Measurements from ENCODE around the gene EN2.

The EN2 gene

DNA sequence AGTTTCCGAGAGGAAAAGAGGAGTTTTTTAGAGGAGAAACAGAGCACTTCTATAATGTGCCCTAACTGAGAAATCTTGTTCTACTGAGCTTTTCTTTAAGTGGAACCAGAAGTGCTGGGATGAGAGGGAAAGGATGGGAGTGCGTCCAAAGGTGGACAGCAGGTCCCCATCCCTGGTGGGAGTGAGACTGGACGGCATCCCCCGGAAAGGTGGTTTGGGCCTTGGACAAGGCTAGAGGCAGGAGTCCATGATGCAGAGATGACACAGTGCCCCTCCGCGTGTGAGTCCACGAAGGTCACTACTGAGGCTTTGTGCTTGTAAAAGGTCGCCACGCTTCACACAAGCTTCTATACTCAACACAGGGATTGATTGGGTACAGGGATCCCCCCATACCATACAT, 6.1 kb upstream of the EN2 start:
- no peak for DNase-seq

DNA sequence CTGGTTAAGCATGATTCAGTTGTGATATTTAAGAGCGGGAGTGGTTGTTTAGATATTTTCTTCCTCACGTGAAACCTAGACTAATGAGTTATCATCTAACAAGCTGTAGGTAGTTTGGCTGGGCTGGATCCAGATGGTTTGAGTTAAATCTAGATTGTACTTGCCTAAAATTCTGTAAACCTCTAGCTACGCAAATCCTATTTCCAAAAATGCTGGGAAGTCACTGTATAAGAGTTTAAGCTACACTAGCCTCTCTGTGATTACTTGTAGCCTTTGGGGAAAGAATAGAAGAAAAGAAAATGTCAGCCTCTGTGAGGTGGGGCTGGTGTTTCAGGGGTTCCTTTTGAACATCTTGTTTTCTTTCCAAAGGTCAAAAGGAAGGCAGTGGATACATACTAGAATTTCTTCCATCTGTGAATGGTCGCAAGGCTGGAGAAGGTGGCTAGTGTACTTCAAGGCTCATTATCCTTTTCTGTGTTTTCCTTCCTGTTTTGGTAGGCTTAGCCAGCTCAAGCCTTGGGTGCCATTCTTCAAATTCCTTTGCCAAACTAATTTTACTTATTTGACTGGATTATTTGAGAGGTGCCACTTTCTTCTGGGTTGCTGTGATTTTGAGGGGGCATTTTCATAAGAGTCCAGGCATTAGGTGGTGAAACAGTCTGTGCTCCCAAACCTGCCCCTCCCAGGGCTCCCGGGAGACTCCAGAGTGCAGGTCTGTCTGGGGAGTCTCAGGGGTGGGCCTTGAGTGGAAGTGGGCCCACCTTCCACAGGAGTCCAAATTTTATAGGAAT, 5.2 kb upstream of the EN2 start:
- no peak for DNase-seq

DNA sequence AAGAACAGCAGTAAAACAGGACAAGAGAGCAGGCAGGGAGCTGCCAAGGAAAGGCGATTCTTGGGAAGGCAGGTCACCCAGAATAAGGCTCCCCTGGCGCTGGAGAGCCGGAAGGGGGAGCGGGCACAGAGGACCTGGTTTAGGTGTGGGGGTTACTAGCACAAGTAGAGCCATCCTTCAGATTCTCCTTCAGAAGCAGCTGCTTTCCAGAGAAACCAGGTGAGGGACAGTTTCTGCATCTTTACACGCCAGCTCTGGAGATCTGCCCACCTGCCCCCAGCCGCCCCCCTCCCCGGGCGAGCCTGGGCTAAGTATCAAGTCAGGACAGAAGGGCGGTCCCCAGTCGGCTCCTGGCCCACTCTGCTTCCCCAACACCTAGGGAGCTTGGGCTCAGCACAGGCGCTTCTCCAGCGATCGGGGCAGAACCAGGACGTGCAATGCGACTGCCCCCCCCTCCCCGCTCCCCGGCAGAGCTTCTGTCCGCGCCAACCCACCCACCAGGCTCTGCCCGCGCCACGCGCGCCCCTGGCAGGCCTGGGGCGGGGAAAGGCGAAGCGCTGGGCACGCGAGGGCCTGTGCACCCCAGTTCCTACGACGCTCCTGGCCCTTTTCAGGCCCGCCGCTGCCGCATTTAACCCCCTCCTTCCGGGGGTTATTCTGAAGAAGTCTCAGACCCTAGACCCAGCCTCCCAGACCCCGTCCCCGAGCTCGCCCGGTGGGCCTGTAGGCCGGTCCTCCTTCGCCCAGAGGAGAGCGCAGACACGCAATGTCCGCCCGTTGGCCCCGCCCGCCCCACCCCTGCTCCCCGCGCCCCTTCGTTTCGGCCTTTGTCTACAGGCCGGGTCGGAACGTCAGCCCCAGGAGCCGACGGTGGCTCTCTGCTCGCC, 4.4 kb upstream of the EN2 start:
- no peak for DNase-seq

DNA sequence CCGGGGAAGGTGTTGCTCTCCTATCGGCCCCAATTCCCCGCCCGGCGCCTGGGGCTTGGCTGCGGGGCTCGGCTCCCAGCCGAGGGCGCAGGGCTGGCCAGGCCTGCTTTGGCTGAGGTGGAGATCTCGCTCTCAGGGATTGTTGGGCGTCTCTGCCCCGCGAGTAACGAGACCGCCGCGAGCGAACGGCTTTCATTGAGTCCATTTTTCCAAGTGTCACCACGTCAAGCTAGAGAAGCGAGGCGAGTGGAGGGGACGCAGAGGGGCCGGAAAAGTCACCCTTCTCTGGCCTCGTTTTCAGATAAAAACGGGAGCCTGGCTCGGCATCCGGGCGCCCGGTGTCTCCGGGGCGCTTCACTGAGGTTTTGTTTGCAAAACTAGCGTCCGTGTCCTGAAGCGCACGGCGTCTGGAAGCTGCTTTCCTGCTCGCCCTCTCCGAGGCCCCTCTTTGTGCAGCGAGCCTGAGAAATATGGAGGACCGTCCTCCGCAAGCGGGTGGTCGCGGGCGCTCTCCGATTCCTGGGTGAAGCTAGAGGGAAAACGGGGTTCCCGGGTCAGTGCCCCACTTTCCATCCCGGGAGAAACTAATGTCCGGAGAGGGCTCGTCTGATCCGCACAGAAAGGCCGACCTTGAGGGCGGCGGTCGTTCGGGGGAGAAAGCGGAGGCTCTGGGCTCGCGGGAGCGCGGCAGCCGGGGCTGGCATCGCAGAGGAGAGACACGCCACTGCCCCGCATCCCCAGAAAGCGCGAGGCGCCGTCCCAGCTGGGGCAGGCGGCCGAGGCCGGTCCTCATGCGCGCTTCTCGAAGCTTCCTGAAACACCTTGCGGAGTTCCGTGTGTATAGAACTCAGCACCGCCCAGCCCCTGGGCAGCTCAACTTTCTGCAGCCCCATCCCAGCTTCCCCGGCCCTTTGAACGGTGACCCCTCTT, 3.5 kb upstream of the EN2 start:
- no peak for DNase-seq

DNA sequence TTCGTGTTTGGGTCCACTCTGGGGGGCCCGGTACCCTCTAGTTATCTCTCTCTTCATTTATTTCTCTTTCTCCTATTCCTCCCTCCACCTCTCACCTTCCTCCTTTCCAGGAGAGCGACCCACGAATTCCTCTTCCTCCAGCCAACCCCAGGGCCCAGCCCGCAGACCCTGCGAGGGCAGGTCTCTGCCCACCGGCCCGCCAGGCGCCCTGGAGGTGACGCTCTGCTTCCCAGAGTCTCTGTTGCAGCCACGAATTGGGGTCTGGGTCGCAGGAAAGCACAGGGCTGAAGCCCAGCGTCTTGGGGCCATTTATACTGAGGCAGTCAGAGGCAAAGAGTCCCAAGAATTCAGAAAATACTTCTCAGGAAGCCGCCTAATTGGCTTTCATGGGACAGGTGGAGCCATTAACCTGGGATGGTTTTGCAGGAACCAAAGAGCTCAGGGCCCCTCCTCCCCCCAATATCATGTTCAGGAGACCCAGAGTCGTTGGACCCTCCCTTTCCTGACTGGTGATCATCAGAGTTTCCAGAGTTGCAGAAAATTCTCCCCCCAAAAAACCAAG, 2.7 kb upstream of the EN2 start:
- DNase-seq = no peak

DNA sequence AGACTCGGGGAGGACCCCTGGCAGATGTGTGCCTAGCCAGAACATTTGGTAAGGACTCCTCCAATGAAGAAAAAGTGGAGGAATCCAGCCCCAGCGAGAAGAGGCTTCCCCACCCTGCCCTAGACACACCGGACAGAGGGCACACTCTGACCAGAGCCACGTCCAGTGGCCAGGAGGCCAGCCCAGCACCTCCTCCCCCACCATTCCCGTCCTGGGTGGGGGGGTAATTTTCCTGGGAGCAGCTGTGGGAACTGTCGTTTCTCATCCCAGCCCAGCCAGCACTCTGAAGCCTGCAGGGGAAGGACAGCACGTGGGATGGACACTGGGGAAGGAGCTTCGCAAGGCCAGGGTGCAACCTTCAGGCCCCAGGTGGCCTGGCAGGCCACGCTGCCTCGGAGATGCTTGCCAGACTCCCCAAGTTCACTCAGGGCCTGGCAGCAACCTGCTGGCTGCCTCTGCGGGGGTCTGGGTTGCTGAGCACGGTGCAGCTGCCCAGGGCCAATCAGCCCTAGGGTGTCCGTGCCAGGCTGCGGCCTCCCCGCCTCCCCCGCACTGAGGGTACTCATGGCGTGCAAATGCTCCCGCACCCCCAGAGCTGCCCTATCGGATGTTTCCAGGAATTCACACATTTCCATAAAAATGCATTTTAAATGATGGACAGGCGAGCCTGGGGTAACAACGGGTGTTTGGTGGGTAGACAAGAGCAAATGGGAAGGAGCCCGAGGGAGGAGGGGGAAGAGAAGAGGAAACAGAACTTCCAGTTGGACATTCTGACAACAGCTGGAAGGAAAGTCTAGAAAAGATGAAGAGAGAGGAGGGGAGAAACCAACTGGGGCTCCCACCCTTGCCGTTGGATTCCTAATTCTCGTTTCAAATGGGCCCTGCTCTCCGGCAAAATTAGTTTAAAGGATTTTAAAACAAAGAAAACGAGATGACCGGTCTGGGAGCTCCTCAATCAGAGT, 1.9 kb upstream of the EN2 start:
- no peak for DNase-seq

DNA sequence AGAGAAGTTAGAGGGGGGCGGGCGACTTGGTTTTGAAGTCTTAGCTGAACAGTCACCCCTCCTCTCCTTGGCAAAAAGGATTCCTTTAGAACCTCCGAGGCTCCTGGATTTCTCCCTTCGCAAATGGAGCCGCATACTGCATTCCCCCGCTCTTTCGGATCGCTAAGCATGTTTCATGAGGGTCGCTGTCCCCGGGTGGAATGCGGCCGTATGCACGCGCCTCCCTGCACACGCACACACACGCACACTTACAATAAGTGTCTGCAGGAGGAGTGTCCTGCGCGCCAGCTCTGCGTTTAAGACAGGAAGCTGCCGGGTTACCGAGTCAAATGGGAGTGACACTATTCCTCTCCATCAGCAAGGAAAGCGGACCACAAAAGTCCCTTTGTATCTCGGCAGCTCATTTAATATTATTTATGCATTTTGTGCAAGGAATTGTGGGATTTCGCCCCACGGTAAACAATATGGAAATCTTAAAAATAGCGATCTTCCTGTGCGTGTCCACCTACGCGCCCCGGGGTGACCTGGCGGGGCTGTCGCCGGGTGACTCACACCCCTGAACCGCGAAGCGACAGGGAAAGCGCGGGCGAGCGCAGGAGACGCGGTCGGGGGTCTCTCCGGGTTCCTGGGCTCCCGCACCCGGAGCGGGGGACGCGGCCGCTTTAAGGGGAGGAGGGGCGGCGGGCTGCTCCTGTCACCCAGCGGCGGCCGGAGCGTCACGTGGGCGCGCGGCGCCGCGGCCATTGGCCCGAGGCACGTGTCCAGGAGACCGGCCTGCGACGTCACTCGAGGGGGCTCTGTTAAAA, 988 bp upstream of the EN2 start:
- no peak for DNase-seq

DNA sequence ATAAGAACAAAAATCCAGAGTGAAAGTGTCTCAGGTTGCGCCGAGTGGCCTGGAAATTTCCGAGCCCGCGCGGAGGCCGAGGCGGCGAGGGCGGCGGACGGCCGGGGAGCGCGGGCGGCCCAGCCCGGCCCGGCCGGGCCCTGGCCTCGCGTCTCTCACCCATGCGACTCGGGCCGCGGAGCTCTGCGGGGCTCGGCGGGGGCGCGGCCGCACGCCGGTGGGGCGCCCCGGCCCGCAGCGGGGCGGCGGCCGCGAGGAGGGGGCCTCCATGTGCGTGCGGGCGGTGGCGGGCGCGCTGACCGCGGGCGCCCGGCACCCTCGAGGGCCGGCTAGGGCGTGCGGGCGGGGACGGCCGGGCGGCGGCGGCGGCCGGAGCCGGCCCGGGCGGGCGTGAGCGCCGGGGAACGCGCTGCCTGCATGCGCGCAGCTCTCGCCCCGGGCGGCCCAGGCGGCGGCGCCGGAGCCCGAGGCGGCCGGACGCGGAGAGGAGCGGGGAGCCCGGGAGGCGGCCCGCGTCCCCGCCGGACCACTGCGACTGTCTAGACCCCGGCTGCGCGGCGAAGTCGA, 302 bp upstream of the EN2 start:
- no peak for DNase-seq

DNA sequence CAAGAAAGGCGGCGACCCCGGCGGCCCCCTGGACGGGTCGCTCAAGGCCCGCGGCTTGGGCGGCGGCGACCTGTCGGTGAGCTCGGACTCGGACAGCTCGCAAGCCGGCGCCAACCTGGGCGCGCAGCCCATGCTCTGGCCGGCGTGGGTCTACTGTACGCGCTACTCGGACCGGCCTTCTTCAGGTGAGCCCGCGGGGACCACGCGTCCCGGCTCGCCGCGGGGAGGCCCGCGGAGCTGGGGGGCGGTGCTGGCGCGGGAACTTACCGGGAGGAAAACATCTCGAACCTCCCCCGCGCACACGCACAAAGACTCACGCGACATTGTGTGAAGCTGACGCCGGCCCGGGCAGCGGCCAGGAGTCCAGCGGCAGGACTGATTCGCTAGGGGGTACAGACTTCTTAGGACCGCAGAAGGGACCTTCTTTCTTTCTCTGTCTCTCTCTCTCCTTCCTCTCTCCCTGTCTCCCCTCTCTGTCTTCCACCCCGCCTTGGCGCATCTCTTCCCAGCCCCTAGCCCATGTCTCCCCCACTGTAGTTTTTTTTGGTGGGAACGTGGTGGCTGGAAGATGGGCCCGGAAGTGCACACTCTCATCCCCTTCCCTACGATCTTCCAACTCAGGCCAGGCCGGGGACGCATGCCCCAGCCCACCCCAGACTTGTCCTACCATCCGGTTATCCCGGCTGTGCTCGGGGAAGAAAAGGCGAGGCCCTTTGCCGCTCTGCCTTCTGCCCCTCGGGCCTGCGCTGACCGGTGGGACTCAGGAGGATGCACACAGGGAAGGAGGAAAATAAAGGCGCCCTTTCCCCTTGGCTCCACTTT, 1.2 kb downstream of the EN2 start:
- DNase-seq = no peak

DNA sequence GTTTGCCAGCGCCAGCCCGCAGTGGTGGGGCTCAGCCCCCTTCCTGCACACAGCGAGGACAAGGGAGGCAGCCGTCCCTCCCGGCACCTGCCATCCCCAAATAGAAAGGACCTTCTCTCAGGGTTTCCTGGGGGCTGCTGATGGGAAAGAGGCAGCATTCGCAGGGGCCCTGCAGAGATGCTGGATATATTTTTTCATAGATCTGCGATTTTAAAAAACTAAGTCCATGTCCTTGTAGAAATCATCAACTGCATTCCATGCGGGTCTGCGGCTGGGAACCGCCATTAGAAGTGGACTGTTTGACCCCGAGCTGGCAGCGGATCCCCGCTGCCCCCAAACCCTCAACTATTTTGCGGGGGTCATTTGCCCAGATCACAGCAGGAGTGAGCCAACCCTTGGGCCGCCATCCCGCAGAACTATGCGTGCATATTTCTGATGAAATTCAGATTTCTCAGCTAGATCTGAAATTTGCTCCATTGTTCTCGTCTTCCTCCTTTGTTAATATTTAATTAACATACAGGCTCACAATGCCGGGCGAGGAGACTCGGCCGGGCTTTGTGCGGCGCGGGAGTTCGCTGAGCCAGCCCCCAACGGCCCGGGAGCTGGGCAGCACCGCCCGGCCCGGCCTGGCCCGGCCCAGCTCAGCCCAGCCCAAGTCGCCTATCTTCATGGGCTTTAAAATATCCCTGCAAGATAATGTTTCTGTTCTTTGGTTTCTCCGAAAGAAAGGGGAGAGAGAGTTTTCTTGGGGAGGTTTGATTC, 2.0 kb downstream of the EN2 start:
- no peak for DNase-seq

DNA sequence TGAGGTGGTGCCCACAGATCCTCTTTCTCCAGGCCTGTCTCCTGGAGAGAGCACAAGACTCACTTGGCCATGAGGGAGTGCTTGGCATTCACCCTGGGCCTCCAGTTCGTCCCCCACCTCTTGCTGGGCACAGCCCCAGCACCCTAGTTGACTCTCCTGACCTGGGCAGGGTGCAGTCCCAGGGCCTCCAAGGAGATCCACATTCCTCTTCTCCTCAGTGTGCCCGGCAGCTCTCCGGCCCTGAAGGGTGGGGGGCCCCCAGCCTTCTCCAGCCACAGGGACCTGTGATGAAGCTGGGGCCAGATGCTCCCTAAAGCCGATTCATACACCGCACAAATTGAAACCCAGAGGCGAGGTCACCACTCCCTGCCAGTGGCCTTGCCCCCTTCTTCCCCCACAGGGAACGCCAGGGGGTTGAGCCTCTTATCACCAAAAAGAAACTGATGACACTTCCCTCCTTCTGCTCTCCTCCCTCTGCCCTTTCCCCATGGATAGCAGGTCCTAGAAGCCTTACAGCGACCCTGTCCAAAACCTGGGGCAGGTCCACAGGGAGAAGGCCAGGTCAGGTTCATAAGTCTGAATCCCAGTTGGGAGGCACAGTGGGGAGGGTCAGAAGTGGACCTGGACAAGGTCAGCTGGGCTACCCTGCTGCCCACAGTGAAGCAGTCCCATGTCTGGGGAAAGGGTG, 3.1 kb downstream of the EN2 start:
- no peak for DNase-seq

DNA sequence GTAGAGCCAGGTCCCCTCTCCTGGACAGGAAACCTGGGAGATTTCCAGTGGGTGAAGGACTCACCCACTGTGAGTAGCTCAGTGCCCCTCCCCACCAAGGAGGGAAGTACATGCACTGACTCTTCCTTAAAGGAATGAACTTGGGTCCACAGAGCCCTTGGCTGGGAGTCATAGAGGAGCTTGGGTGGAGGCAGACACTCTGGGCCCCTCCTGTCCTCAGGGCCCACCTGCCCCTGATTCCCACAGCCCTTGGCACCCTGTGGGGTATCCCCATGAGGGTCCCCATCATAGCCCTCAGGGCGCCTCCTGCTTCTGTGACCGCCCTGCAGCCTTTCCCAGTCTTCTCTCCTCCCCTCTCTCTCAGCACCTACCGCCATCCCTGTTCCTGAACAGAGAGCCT, 3.7 kb downstream of the EN2 start:
- no peak for DNase-seq

DNA sequence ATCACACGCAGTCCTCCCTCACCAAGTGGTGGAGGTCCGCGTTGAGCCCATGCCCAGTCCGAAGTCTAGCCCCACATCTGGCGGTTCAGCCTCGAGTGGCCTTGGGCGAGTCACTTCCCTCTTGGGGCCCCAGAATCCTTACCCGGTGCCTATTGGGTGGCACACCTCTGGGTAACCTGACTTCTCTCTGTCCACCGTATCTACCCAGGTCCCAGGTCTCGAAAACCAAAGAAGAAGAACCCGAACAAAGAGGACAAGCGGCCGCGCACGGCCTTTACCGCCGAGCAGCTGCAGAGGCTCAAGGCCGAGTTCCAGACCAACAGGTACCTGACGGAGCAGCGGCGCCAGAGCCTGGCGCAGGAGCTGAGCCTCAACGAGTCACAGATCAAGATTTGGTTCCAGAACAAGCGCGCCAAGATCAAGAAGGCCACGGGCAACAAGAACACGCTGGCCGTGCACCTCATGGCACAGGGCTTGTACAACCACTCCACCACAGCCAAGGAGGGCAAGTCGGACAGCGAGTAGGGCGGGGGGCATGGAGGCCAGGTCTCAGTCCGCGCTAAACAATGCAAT, 4.3 kb downstream of the EN2 start:
- DNase-seq = no peak

DNA sequence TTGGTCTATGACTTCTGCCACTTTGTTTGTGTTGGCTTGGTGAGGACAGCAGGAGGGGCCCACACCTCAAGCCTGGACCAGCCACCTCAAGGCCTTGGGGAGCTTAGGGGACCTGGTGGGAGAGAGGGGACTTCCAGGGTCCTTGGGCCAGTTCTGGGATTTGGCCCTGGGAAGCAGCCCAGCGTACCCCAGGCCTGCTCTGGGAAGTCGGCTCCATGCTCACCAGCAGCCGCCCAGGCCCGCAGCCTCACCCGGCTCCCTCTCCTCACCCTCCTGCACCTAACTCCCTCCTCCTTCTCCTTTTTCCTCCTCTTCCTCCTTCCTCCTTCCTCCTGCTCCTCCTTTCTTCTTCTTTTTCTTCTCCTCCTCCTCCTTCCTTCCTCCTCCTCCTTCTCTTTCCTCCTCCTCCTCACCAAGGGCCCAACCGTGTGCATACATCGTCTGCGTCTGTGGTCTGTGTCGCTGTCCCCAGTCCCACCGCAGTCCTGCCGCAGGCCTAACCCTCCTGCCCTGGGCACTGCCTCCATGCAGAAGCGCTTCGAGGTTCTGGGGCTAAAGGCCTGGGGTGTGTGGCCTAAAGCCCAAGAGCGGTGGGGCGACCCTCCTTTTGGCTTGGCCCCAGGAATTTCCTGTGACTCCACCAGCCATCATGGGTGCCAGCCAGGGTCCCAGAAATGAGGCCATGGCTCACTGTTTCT, 5.3 kb downstream of the EN2 start:
- no peak for DNase-seq

DNA sequence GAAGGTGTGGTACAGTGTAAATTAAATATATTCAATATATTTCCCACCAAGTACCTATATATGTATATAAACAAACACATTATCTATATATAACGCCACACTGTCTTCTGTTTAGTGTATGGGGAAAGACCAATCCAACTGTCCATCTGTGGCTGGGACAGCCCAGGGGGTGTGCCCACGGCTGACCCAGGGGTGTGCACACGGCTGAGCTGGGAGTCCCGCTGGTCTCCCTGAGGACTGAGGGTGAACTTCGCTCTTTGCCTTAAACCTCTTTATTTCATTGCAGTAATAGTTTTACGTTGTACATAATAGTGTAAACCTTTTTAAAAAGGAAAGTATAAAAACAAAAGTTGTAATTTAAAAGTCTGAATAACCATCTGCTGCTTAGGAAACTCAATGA, 6.3 kb downstream of the EN2 start:
- DNase-seq = no peak

DNA sequence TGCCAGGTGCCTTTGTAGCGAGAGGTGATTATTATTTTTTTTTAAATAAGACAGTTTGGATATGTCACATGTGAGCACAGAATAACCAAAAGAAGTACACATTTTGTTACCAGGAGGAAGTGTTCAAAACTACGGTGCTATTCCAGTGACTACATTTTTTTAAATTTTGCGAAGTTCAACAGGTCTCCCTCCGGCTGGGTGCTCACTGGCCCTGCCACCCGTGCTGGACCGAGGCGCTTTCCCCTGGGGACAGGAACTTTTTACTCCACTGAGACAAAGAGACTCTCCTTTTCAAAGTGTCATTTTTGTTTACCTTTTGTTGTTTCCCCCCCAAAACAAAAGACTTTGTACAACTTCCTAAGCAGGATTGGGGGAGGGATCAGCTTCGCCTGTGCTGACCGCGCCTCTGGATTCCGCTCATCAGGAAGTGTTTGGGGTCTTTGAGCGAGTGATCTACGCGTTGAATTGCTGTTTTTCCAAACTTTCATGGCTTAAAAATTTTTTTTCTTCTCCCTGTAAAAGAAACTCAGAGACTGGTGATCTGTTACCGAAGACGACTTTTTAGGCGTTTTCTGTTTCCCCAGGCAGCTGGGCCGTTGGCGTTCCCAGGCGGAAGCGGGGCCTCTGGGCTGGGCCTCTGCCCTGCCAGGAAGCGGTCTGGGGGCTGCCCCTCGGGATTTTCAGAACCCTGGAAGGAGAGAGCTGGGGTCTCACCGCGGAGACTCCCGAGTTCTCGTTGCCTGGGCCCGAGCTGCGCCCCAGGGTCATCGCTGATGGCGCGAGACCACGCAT, 7.2 kb downstream of the EN2 start:
- DNase-seq = no peak

All from NCI-H446 treated with DMSO at 0.1 percent for 48 hours (cell line).